Measurements from ENCODE around the gene ERCC2. TPM values are rescaled to one million over a fixed set of nuclear protein-coding genes. Genes with fewer than 3 reads are reported as not detected.

The ERCC2 gene
- total and polyA plus RNA-seq, 2 of the 4 experiments (the other 2 are of a cell fraction) = 30.6 to 66.5 TPM

DNA sequence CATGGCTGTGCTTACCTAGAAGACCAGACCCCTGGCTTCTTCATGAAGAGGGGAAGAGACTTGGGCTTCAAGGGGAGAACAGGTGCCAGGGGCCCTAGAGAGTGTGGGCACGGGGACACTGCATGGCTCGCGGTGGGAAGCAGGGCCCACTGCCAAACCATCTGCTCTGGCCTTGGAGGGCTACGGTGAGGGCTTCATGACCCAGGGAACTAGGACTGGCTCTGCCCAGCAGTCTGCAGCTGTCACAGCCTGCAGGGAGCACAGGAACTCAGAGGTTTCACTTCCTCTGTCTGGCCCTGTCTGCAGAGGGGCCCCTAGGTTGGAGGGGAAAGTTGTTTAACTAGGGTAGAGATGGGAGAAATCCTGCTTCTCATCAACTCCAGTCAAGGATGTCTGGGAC is 49.0 kb upstream of the ERCC2 start:
- Histone ChIP-seq H3K9me3 (ENCODE audit: control insufficient read depth, insufficient read depth, low read length) (no peaks in the 10 kb centered on the region), H2BK20ac (ENCODE audit: low read depth, low read length) (no peak overlapping the region), H2AK9ac (replicated peaks; ENCODE audit: low read depth, low read length, poor library complexity) (no peak overlapping the region), H3K27ac (ENCODE audit: insufficient read depth, low read length) (no peak overlapping the region), H3K56ac (ENCODE audit: extremely low read depth, insufficient read depth, low read length) (no peak overlapping the region), H3K4me2 (ENCODE audit: low read depth, low read length) (no peak overlapping the region), H2AFZ (replicated peaks; ENCODE audit: low read length, poor library complexity) (no peak overlapping the region), H3K4me1 (ENCODE audit: control insufficient read depth, insufficient read depth, low read length) (peaks cover 5% of the 10 kb centered on the region), H3K79me1 (ENCODE audit: low read depth in 1 of 2, low read length in 2 of 2) (peaks cover 14 to 51% of the 10 kb centered on the region in 2 experiments), H4K8ac (ENCODE audit: low read depth in 2 of 2, low read length in 2 of 2) (no peak overlapping the region), H2BK5ac (ENCODE audit: low read depth, low read length, poor library complexity, severe bottlenecking) (no peak overlapping the region), H3K14ac (replicated peaks; ENCODE audit: low read depth, low read length) (no peak overlapping the region), H4K5ac (ENCODE audit: low read depth, low read length) (no peak overlapping the region), H3K27me3 (ENCODE audit: control insufficient read depth, insufficient read depth, low read length) (no peaks in the 10 kb centered on the region), H2BK120ac (ENCODE audit: low read depth, low read length) (no peak overlapping the region), H4K20me1 (ENCODE audit: insufficient read depth, low read length) (no peaks in the 10 kb centered on the region), H3K36me3 (ENCODE audit: control insufficient read depth, insufficient read depth, low read length) (peaks cover 48% of the 10 kb centered on the region), H3K9ac (ENCODE audit: low read depth, low read length) (no peak overlapping the region), H2AK5ac (ENCODE audit: low read depth, low read length) (no peak overlapping the region), H2BK15ac (ENCODE audit: low read depth, low read length) (no peak overlapping the region), H3K4me3 (ENCODE audit: insufficient read depth, low read depth, low read length) (no peak overlapping the region), H3K9me1 (ENCODE audit: insufficient read depth, low read length) (no peaks in the 10 kb centered on the region; the same call in 1 of the 2 replicates), H3K4ac (ENCODE audit: low read depth, low read length) (no peak overlapping the region), H4K91ac (ENCODE audit: insufficient read depth, low read depth, low read length) (no peak overlapping the region), H3K23ac (ENCODE audit: low read depth, low read length) (no peak overlapping the region), H3K18ac (ENCODE audit: low read depth, low read length) (no peak overlapping the region)
- no peak for DNase-seq
- TF ChIP-seq CEBPB (IDR thresholded peaks at IDR 0.05; ENCODE audit: low read depth, low read length) = no peak
- TF ChIP-seq FOS (IDR thresholded peaks at IDR 0.05; ENCODE audit: low read depth, low read length) = no peak
- TF ChIP-seq RCOR1 (IDR thresholded peaks at IDR 0.05; ENCODE audit: insufficient replicate concordance, low read length) = no peak
- no peak for TF ChIP-seq SMC3 (IDR thresholded peaks at IDR 0.05; ENCODE audit: low read depth, low read length)
- TF ChIP-seq RAD21 (IDR thresholded peaks at IDR 0.05; ENCODE audit: low read length) = no peak
- TF ChIP-seq MXI1 (IDR thresholded peaks at IDR 0.05; ENCODE audit: borderline replicate concordance, low read depth, low read length) = no peak
- TF ChIP-seq CHD1 (IDR thresholded peaks at IDR 0.05; ENCODE audit: low read depth, low read length) = no peak
- TF ChIP-seq, protein P1, sequence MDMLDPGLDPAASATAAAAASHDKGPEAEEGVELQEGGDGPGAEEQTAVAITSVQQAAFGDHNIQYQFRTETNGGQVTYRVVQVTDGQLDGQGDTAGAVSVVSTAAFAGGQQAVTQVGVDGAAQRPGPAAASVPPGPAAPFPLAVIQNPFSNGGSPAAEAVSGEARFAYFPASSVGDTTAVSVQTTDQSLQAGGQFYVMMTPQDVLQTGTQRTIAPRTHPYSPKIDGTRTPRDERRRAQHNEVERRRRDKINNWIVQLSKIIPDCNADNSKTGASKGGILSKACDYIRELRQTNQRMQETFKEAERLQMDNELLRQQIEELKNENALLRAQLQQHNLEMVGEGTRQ (IDR thresholded peaks at IDR 0.05; ENCODE audit: low read depth, low read length) = no peak
- no peak for TF ChIP-seq POLR2A (IDR thresholded peaks at IDR 0.05; ENCODE audit: low read depth, low read length)
- TF ChIP-seq NFE2L2 (IDR thresholded peaks at IDR 0.05; ENCODE audit: low read depth, low read length) = no peak
- TF ChIP-seq BHLHE40 (IDR thresholded peaks at IDR 0.05; ENCODE audit: low read depth, low read length) = no peak
- no peak for TF ChIP-seq RFX5 (IDR thresholded peaks at IDR 0.05; ENCODE audit: low read depth, low read length)
- WGBS, 2 experiments (ENCODE audit: extremely low coverage in 2 of 2, insufficient read length in 1 of 2) = 83% methylated on average over 1 of the region's 4 CpGs; no CpG with 5 or more reads in 1 of the 2 experiments
- no TSS peak for BruUV-seq (replicated peaks)
- ChIA-PET CTCF (no interaction called here), POLR2A (ENCODE audit: unreplicated experiment) (no interaction called here)
- ATAC-seq (ENCODE audit: low read depth) = no peak
- in situ Hi-C loops (cut with MboI; ENCODE audit: low sequenced_read_pairs) = no loop called here
- intact Hi-C loops (cut with micrococcal nuclease) = no loop called here
- dilution Hi-C loops (cut with HindIII; ENCODE audit: low sequenced_read_pairs, unreplicated experiment) = no loop called here

Data from IMR-90 (cell line).